Ishikawa (cell line): ENCODE results near the gene LILRB4.

Experiments
- CEBPB ChIP-seq: IDR thresholded peaks from 2 replicates; pipeline ENCODE4 v1.6.1; 2012
- CREB1 ChIP-seq: IDR thresholded peaks from 2 replicates; pipeline ENCODE4 v1.6.1; 2012; ENCODE audit warnings: low read depth
- EGR1 ChIP-seq: IDR thresholded peaks from 2 replicates; pipeline ENCODE4 v1.6.1; 2012
- EP300 ChIP-seq: IDR thresholded peaks from 2 replicates; pipeline ENCODE4 v1.6.1; 2012; ENCODE audit warnings: borderline replicate concordance
- FOXM1 ChIP-seq: IDR thresholded peaks from 2 replicates; pipeline ENCODE4 v1.6.1; 2012; ENCODE audit warnings: low read depth, borderline replicate concordance
- MAX ChIP-seq: IDR thresholded peaks from 2 replicates; pipeline ENCODE4 v1.6.1; 2012
- NFIC ChIP-seq: IDR thresholded peaks from 2 replicates; pipeline ENCODE4 v1.6.1; 2012
- RAD21 ChIP-seq: IDR thresholded peaks from 2 replicates; pipeline ENCODE4 v1.6.1; 2012; ENCODE audit warnings: low read depth
- REST ChIP-seq: IDR thresholded peaks from 2 replicates; pipeline ENCODE4 v1.6.1; 2012; ENCODE audit warnings: low read depth, mild to moderate bottlenecking
- TAF1 ChIP-seq: IDR thresholded peaks from 2 replicates; pipeline ENCODE4 v1.6.1; 2012; ENCODE audit warnings: low read depth, mild to moderate bottlenecking
- TCF12 ChIP-seq: IDR thresholded peaks from 2 replicates; pipeline ENCODE4 v1.6.1; 2012; ENCODE audit warnings: low read depth
- TEAD4 ChIP-seq: IDR thresholded peaks from 2 replicates; pipeline ENCODE4 v1.6.1; 2012
- USF1 ChIP-seq: IDR thresholded peaks from 2 replicates; pipeline ENCODE4 v1.6.1; 2012
- YY1 ChIP-seq: IDR thresholded peaks from 2 replicates; pipeline ENCODE4 v1.6.1; 2012; ENCODE audit warnings: low read depth
- ZBTB7A ChIP-seq: IDR thresholded peaks from 2 replicates; pipeline ENCODE4 v1.6.1; 2012; ENCODE audit warnings: low read depth

LILRB4 gene

GRCh38 chr19:54638683-54639082 is 24.1 kb upstream of the LILRB4 start:
- TF ChIP-seq TAF1, result no peak

- no peak for TF ChIP-seq REST
- no peak for TF ChIP-seq NFIC
- TF ChIP-seq FOXM1, result no peak
- no peak for TF ChIP-seq TAF1
- TF ChIP-seq TEAD4, result no peak
- no peak for TF ChIP-seq USF1
- TF ChIP-seq YY1, result no peak
- no peak for TF ChIP-seq CEBPB
- TF ChIP-seq CREB1, result no peak
- no peak for TF ChIP-seq ZBTB7A
- no peak for TF ChIP-seq EGR1
- no peak for TF ChIP-seq EP300
- TF ChIP-seq RAD21, result no peak
- TF ChIP-seq MAX, result no peak
- no peak for TF ChIP-seq TCF12
Measured at GRCh38 chr19:54644056-54644455, 18.7 kb upstream of the LILRB4 start.

- TF ChIP-seq USF1 (no peak), TCF12 (no peak), YY1 (no peak), ZBTB7A (no peak), FOXM1 (no peak), TAF1 (no peak), REST (no peak), EP300 (no peak), MAX (no peak), CEBPB (no peak), RAD21 (no peak), NFIC (no peak), TEAD4 (no peak), CREB1 (no peak), EGR1 (no peak)
Measured at GRCh38 chr19:54646331-54646841, 16.4 kb upstream of the LILRB4 start.

- TF ChIP-seq TCF12, result no peak
- no peak for TF ChIP-seq CEBPB
- no peak for TF ChIP-seq REST
- TF ChIP-seq MAX, result no peak
- no peak for TF ChIP-seq CREB1
- TF ChIP-seq FOXM1, result no peak
Measured at GRCh38 chr19:54648129-54648528, 14.7 kb upstream of the LILRB4 start.

GRCh38 chr19:54650108-54650655 is 12.6 kb upstream of the LILRB4 start:
- TF ChIP-seq ZBTB7A, result no peak
- no peak for TF ChIP-seq CREB1
- no peak for TF ChIP-seq YY1
- TF ChIP-seq EP300, result no peak
- TF ChIP-seq CEBPB, result no peak
- no peak for TF ChIP-seq TAF1
- TF ChIP-seq NFIC, result no peak
- no peak for TF ChIP-seq MAX
- TF ChIP-seq FOXM1, result no peak
- no peak for TF ChIP-seq EGR1
